Measurements from ENCODE around the gene AGPAT1.
"Not testable (repeated sequence)": the region's sequence is repeated elsewhere in the genome, so short reads cannot be mapped to it uniquely, and the experiment has no call there.

The AGPAT1 gene, protein sequence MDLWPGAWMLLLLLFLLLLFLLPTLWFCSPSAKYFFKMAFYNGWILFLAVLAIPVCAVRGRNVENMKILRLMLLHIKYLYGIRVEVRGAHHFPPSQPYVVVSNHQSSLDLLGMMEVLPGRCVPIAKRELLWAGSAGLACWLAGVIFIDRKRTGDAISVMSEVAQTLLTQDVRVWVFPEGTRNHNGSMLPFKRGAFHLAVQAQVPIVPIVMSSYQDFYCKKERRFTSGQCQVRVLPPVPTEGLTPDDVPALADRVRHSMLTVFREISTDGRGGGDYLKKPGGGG

GRCh38 chr6:32175711-32176475, at the start of gene AGPAT1:
Gene AGPAT1, minus strand, starts transcription at chr6:32176084. Its CDS starts 4,588 bp downstream, at chr6:32171496.
- DNase-seq (ENCODE audit: low read depth), result peak; percentile 94

DNA sequence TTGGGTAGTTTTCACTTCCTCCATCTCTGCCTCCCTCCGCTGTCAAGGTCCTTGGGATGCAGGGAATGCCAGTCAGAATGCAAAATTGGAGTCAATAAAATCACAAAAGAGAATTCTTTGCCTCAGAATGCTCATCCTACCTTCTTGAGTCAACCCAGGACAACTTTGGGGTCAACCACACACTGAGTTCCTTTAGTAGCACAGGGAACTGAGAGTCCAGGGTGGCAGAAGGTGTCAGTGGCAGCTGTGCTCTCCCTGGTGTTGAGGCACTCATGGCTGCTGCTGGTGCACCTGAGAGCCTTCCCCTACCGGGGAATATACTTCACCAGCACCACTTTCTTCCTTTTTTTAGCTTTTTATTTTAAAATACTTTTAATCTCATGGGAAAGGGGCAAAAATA, 48.8 kb upstream of the AGPAT1 start:
- no peak for DNase-seq (ENCODE audit: low read depth)

DNA sequence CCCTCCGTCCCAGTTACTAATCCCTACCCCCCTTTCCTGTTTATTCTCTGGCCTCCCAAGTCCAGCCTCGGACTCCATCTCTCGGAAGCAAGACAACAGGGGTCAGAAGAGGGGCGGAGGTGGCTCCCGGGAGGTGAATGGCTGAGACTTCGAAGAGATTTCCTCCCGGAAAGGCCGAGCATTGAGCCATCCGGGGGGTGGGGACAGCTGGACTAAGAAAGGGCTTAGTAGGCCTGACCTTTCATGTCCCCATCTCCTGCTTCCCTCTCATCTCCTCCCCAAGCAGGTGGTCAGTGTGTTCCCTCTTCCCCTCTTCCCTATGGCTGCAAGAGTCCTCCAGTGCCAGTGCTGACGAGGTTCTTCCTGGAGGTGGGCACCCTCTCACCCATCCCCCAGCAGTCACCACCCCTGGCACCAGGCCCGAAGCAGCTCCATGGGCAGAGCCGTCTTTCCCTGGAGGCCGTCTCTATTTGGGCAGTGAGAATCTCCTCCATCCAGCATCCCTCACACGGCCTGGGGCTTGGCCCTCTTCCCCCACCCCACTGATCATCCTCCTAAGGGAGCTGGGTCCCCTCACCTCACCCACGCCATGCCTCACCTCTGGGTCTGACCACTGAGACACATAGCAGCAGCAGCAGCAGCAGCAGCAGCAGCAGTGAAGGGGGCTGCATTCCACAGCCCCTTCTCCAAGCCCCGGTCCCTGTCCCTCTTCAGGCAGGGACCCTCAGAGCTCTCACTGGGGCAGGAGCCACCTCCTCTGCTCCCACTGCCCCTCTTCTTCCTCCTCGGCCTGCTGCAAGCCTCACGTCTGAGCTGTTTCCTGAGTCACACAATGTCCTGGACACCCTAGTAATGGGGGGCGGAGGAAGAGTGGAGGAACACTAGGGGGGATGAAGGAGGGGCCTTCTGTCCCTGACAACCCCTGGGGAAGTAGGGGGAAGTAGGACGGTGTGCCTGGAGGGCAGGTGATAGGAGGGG, 47.7 kb upstream of the AGPAT1 start, which contains the start of gene NOTCH4:
Gene NOTCH4, minus strand, starts transcription at position 810 of the 978 bp plus-strand sequence. Its CDS starts 139 bp downstream, at position 671.
- no peak for DNase-seq (ENCODE audit: low read depth)

DNA sequence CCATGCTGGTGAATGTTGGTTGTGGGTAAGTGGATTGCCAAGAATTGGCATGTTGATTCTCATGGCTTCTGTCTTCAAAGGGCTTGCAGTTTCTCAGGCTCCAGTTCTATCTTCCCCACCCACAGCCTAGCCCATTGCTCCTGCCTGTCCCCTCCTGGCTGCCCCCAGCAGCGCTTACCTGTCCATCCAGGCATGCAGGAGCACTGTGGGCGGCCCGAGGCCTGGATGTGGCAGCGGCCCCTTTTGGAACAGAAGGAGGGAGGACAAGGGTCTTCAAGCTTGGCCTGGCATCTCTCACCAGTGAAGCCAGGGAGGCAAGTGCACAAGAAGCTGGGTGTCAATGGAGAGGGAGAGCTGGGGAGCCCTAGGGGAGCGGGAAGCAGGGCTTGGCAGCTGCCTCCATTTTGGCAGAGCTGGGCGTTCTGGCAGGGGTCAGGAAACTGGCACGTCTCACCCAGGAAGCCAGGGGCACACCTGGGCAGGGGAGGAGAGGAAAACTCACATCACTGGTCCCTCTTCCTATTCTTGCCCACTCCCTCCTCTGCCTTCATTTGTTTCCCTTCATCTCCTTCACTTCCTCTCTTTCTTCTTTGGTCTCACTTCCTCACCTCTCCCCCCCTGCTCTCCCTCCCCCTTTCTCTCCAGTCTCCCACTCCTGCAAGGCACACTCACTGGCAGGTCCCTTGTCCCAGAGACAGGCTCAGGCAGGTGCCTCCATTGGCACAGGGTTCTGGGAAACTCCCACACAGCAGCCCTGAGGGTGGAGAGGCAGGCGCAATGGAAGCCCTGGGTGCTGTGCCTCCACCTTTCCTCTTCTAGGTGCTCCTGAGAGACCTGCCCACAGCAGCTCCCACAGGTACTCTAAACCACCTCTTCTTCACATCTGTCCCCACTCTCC, 46.7 kb upstream of the AGPAT1 start:
- no peak for DNase-seq (ENCODE audit: low read depth)

GRCh38 chr6:32220021-32220420, 44.1 kb upstream of the AGPAT1 start:
- no peak for DNase-seq (ENCODE audit: low read depth)

- DNase-seq (ENCODE audit: low read depth), result no peak
These were observed 42.3 kb upstream of the AGPAT1 start for GRCh38 chr6:32218167-32218566.

DNA sequence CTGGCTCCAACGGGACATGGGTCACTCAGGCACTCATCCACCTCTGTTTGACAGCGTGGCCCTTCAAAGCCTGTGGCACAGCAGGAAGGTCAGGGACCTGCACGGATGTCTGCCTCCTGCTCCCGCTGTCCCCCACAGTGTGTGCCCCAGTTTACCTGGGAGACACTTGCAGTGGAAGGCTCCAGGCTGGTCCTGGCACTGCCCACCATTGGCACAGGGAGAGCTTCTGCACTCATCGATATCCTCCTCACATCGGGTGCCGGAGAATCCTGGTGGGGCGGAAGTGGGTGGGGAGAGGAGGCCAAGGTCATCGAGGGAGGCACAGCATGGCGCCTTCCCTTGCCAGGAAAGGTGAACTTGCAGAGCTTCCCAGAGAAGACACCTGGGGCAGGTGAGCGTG, 41.1 kb upstream of the AGPAT1 start:
- DNase-seq (ENCODE audit: low read depth), result no peak

DNA sequence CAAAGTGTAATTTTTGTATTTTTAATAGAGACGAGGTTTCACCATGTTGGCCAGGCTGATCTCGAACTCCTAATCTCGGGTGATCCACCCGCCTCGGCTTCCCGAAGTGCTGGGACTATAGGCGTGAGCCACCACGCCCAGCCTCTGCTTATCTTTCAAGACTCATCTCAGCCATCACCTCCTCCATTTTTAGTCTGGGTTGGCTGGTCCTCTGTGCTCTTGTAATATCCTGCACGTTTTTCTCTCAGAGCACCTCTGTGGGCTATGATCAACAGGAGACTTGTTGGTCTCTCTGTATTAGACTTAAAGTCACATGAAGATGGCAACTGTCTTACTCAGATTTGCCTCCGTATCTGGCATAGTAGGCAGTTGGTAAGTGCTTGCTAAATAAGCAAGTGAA, 40.4 kb upstream of the AGPAT1 start:
- no peak for DNase-seq (ENCODE audit: low read depth)

DNA sequence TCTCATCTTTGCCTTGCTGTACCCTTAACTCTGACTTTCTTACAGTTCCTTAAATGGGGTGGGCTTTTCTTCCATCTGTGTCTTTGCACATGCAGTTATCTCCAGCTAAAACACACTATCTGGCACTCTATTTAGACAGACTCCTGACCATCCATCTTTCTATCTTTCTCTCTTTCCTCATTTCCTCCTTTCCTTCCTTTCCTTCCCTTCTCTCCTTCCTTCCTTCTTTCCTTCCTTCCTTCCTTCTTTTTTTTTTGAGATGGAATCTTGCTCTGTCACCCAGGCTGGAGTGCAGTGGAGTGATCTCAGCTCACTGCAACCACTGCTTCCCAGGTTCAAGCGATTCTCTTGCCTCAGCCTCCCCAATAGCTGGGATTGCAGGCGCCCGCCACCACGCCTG, 39.7 kb upstream of the AGPAT1 start:
- DNase-seq (ENCODE audit: low read depth), result no peak

GRCh38 chr6:32214126-32214525, 38.2 kb upstream of the AGPAT1 start:
- no peak for DNase-seq (ENCODE audit: low read depth)

DNA sequence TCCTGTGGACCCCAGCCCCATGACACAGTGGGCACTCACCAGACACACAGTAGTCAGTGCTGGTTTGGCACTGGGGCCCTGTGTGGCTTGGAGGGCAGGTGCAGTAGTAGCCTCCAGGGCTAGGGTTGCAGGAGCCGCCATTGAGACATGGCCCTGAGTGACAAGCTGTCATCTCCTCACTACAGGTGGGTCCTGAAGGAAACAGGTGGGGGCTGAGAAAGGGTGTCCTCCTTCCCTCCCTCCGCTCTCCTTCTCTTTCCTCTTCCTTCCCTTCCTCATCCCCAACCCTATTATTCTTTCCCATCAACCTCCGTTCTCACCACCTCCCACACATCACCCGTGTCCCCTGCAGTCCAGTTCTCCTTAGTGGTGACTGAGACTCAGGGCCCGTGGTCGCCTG, 37.8 kb upstream of the AGPAT1 start:
- no peak for DNase-seq (ENCODE audit: low read depth)

DNA sequence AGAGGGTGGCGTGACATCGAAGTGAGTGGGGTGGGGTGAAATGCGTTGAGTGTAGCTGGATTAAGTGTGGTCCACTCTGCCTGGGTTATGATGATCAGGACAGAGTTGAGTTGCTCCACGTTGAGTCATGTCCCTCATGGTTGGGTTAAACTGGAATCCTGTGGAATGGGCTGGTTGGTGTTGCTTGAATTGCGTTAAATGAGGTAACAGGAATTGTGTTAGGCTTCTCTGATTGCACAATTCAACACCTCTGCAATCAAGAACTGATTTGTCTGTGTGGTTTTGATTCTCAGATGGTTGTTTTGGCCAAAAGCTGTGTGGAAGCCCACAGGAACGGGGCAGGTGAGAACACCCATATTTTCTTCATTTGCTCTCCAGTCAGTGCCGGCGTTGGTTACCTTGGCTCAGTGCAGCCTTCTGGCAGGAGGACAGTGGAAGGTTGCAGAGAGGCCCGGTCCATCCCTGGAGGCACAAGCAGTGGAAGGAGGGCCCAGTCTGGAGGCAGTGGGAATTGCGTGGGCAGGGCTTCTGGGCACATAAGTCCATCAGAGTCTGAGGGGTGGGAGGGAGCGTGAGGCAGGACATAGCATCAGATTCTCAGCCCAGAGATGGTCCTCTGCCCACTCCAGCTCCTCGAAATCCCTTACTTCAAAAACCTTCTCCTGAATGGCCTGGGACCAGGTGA, 36.3 kb upstream of the AGPAT1 start:
- no peak for DNase-seq (ENCODE audit: low read depth)

- not testable (repeated sequence) for DNase-seq (ENCODE audit: low read depth)
These were observed 35.5 kb upstream of the AGPAT1 start for GRCh38 chr6:32211432-32211831.

DNA sequence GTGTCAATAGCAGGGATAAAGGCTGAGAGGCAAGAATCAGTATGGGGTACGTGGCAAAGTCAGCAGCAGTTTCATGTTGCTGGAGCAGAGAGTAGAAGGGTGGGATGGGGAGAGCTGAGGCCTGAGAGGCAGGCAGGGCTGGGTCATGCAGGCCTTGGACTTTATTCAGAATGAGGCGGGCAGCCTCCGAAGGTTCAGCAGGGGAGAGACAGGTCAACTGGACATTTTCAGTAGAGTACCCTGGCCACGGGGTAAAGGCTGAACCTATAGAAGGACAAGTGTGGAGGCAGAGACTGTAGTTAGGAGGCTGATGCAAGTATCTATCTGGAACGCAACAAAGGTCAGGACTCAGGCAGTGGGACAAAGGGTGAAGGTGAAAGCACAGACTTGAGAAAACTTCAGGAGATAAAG, 34.3 kb upstream of the AGPAT1 start:
- no peak for DNase-seq (ENCODE audit: low read depth)

DNA sequence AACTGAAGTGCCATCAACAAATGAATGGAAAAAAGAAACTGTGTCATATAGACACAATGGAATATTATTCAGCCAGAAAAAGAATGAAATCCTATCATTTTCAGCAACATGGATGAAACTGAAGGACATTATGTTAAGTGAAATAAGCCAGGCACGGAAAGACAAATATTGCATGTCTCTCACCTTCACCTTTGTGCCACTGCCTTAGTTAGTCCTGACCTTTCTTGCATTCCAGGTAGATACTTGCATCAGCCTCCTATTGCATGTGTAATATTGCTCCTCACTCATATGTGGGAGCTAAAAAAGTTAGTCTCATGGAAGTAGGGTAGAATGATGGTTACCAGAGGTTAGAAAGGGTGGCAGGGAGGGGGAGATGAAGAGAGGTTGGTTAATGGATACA, 33.1 kb upstream of the AGPAT1 start:
- no peak for DNase-seq (ENCODE audit: low read depth)

DNA sequence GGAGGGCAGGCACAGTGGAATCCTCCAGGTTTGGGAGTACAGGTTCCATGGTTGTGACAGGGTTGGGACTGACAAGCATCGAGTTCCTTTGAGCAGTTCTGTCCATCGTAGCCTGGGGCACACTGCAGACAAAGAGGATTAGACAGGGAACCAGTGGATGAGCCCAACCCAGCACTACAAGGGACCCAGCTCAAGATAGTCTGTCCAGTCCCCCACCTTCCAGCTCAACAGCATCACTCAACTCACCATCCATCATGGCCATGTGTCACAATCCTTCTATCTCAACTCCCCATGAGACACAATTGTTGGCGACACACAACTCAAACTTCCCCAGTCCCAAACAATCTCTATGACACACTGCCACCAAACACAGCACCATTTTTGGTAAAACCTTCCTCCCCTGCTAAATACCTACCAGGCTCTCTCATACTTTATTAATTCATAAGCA, 28.4 kb upstream of the AGPAT1 start:
- DNase-seq (ENCODE audit: low read depth), result no peak

- DNase-seq (ENCODE audit: low read depth), result no peak
These were observed 27.8 kb upstream of the AGPAT1 start for GRCh38 chr6:32203426-32204267.

DNA sequence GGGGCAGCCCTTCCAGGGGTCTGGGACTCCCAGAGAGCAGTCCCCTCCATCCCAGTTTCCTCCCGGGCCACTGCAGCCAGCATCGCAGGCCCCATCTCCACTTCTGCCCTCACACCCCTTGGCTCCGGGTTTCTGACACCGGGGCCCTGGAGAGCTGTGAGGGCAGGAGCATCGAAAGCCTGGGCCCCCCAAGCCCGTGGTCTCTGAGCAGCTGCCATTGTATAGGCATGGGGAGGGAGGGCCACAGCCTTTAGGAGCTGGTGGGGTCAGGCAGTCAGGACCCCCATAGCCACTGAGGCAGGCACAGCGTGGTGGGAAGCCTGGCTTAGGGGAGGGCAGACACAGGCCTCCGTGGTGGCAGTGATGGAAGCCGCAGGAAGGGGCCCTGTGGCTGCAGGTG, 26.3 kb upstream of the AGPAT1 start:
- no peak for DNase-seq (ENCODE audit: low read depth)

- no peak for DNase-seq (ENCODE audit: low read depth)
These were observed 25.0 kb upstream of the AGPAT1 start for GRCh38 chr6:32200711-32201475.

Data from activated T-cell treated with anti-CD3 and anti-CD28 coated beads for 48 hours (primary cell).